SIG-M5 (cell line): ENCODE data around the gene XPR1.

Experiments used
- DNase-seq: peaks from one replicate; lab custom pipeline; 2025; lab: John Stamatoyannopoulos, UW

XPR1 gene

GRCh38 chr1:180631766-180632325 is at the start of gene XPR1:
TSS of gene XPR1 (plus strand) at chr1:180632022. CDS start at chr1:180632202, 180 bp downstream.
- DNase-seq, result peak; percentile 93

GRCh38 chr1:180584869-180585268 is 47.0 kb upstream of the XPR1 start:
- no peak for DNase-seq

GRCh38 chr1:180585994-180586359 is 45.8 kb upstream of the XPR1 start:
- DNase-seq, result no peak

GRCh38 chr1:180586671-180587155 is 45.1 kb upstream of the XPR1 start:
- no peak for DNase-seq

- no peak for DNase-seq
Observed at GRCh38 chr1:180588121-180588520, 43.7 kb upstream of the XPR1 start.

- no peak for DNase-seq
Observed at GRCh38 chr1:180590889-180591288, 40.9 kb upstream of the XPR1 start.

- no peak for DNase-seq
Observed at GRCh38 chr1:180593382-180593781, 38.4 kb upstream of the XPR1 start.

- no peak for DNase-seq
Observed at GRCh38 chr1:180594723-180595122, 37.1 kb upstream of the XPR1 start.

GRCh38 chr1:180595966-180596365 is 35.9 kb upstream of the XPR1 start:
- no peak for DNase-seq

GRCh38 chr1:180597520-180597919 is 34.3 kb upstream of the XPR1 start:
- DNase-seq, result no peak

GRCh38 chr1:180598333-180598974 is 33.4 kb upstream of the XPR1 start:
- no peak for DNase-seq

GRCh38 chr1:180600343-180600742 is 31.5 kb upstream of the XPR1 start:
- DNase-seq, result no peak

- no peak for DNase-seq
Observed at GRCh38 chr1:180601512-180601911, 30.3 kb upstream of the XPR1 start.

GRCh38 chr1:180603223-180603849 is 28.5 kb upstream of the XPR1 start:
- DNase-seq, result no peak

GRCh38 chr1:180603850-180604226 is 28.0 kb upstream of the XPR1 start:
- DNase-seq, result no peak

- no peak for DNase-seq
Observed at GRCh38 chr1:180606155-180606554, 25.7 kb upstream of the XPR1 start.

GRCh38 chr1:180609643-180610555 is 21.9 kb upstream of the XPR1 start:
- no peak for DNase-seq

GRCh38 chr1:180610556-180611015 is 21.2 kb upstream of the XPR1 start:
- no peak for DNase-seq

GRCh38 chr1:180611016-180611930 is 20.5 kb upstream of the XPR1 start:
- DNase-seq, result peak; percentile 35

- DNase-seq, result no peak
Observed at GRCh38 chr1:180612632-180613031, 19.2 kb upstream of the XPR1 start.

GRCh38 chr1:180614730-180615129 is 17.1 kb upstream of the XPR1 start:
- no peak for DNase-seq
